GM12891 (cell line): ENCODE data around the gene LRRC70.

Experiments used
- DNase-seq: peaks from one replicate; pipeline ENCODE4 v3.0.0; 2011; ENCODE audit warnings: low spot score; ENCODE audit not compliant: insufficient read length
- FAIRE-seq: peaks from 2 replicates; lab custom pipeline; 2011; peaks lifted over from hg19 to GRCh38; lab: Jason Lieb, UNC
- PAX5 ChIP-seq: IDR thresholded peaks from 2 replicates; pipeline ENCODE4 v1.6.1; 2011; ENCODE audit warnings: low read length, moderate library complexity, mild to moderate bottlenecking; ENCODE audit not compliant: insufficient read depth, severe bottlenecking
- POLR2A ChIP-seq: IDR thresholded peaks from 2 replicates; pipeline ENCODE4 v1.6.1; 2011; ENCODE audit warnings: low read depth, low read length, control low read depth
- POLR2AphosphoS5 ChIP-seq: IDR thresholded peaks from 2 replicates; pipeline ENCODE4 v1.6.1; 2011; ENCODE audit warnings: low read depth, low read length, control low read depth
- POU2F2 ChIP-seq: IDR thresholded peaks from 2 replicates; pipeline ENCODE4 v1.6.1; 2011; ENCODE audit warnings: low read depth, mild to moderate bottlenecking, control low read depth, low read length, moderate library complexity
- SPI1 ChIP-seq: IDR thresholded peaks from 2 replicates; pipeline ENCODE4 v1.6.1; 2011; ENCODE audit warnings: low read depth, low read length, control low read depth
- TAF1 ChIP-seq: IDR thresholded peaks from 2 replicates; pipeline ENCODE4 v1.6.1; 2011; ENCODE audit warnings: low read depth, low read length, control low read depth

LRRC70 gene

DNA sequence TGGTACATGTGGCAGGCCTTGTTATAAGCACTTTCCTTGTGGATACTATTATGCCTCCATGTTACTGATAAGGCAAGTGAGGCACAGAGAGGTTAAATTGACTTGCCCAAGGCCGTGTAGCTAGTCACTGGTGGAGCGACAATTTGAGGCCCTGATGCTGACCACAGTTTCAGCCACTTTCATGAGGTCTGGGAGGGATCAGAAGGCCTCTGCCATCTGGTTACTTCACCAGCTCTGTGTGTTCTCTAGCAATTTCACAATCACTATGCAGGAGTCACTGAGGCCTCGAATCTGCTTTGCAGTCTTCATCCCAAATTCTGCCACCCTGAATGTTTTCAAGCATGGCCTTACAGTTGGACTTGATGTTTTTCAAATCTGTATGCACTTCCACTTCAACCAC, 9.1 kb downstream of the LRRC70 start:
- TF ChIP-seq TAF1 (no peak), POLR2A (no peak), PAX5 (no peak), POLR2AphosphoS5 (no peak), SPI1 (no peak), POU2F2 (no peak)
- DNase-seq (no peak), FAIRE-seq (peak; percentile 65)

DNA sequence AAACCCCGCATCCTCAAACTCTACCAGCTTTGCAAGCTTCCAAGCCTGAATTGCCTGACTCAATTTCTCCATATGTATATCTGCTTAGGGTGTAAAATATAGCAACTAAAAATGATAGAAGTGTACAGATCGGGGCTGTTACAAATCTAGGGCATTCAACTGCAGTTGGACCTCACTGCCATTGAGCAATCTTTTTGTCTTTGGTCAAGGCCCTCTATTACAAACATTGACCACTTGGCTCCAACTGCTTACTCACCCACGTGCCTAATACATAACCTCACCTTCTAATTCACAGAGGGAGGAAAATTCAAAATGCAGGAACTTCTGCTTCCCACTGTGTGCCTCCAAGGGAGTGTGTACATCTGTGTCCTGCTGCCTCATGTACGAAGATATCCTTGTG, 10.0 kb downstream of the LRRC70 start:
- no peak for TF ChIP-seq PAX5
- no peak for TF ChIP-seq POLR2A
- TF ChIP-seq POLR2AphosphoS5 = no peak
- TF ChIP-seq SPI1 = no peak
- TF ChIP-seq TAF1 = no peak
- no peak for TF ChIP-seq POU2F2
- FAIRE-seq = no peak
- no peak for DNase-seq

DNA sequence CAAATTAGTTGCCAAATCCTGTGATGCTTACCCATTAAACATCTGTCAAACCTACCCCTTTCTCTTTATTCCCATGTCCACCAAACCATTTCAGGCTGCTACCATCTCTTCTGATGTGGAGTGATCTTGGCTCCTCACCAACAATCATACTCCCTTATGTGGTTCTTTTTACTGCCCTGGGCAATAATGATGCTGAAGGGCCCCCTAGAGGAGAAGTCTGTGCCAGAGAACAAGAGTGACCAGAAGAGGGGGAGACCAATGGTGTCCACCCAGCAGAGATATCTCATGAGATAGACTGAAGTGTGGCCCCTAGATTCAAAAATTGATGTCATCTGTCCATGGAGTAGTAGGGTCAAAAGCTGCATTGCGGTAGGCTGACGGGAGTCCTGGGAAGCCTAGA, 10.9 kb downstream of the LRRC70 start:
- FAIRE-seq = no peak
- TF ChIP-seq POLR2AphosphoS5 = no peak
- TF ChIP-seq TAF1 = no peak
- no peak for TF ChIP-seq SPI1
- no peak for TF ChIP-seq POU2F2
- TF ChIP-seq PAX5 = no peak
- no peak for TF ChIP-seq POLR2A
- no peak for DNase-seq

DNA sequence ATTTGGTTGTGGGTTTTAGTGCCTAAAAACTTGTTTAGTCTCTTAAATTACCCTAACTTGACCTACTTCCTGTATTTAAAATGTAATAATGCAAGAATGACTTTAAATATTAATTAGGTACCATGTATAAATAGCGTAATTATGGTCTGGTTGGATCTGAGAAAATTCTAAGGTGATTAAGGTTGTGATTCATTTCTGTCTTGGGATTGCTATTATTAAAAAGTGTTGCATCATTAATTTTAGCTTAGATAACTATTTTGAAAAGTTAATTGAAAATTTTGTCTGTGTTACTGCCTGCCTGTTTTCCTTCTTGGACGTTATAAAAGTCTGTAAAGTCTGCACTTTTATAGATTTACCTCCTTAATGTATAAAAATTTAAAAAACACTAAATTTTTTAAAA, 11.8 kb downstream of the LRRC70 start:
- TF ChIP-seq POLR2AphosphoS5 (no peak), SPI1 (no peak), TAF1 (no peak), POLR2A (no peak), PAX5 (no peak), POU2F2 (no peak)
- no peak for FAIRE-seq
- no peak for DNase-seq

DNA sequence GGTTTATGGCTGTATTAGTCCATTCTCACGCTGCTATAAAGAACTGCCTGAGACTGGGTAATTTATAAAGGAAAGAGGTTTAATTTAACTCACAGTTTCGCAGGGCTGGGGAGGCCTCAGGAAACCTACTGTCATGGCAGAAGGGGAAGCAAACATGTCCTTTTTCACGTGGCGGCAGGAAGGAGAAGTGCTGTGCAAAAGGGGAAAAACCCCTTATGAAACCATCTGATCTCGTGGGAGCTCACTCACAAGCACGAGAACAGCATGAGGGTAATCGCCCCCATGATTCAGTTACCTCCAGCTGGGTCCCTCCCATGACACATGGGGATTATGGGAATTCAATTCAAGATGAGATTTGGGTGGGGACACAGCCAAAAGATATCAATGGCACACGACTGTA, 13.9 kb downstream of the LRRC70 start:
- FAIRE-seq = no peak
- DNase-seq = no peak
- TF ChIP-seq SPI1 = no peak
- TF ChIP-seq POLR2A = no peak
- TF ChIP-seq PAX5 = no peak
- no peak for TF ChIP-seq POLR2AphosphoS5
- no peak for TF ChIP-seq POU2F2
- no peak for TF ChIP-seq TAF1

DNA sequence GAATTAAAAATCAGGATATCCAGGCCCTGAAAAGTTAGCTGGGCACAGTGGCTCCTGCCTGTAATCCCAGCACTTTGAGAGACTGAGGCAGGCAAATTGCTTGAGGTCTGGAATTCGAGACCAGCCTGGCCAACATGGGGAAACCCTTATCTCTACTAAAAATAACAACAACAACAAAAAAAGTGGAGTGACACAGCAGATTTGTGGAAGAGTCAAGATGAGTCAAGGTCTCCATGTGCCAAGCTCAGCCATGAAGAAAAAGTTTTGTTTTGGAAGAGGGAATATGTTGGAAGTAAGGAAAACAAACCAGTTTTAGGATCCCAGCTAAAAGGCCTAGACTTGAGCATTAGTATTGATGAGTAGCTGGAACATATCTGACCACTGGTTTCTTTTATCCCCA, 14.7 kb downstream of the LRRC70 start:
- DNase-seq (no peak), FAIRE-seq (no peak)
- TF ChIP-seq POLR2AphosphoS5 (no peak), POLR2A (no peak), POU2F2 (no peak), PAX5 (no peak), SPI1 (no peak), TAF1 (no peak)

DNA sequence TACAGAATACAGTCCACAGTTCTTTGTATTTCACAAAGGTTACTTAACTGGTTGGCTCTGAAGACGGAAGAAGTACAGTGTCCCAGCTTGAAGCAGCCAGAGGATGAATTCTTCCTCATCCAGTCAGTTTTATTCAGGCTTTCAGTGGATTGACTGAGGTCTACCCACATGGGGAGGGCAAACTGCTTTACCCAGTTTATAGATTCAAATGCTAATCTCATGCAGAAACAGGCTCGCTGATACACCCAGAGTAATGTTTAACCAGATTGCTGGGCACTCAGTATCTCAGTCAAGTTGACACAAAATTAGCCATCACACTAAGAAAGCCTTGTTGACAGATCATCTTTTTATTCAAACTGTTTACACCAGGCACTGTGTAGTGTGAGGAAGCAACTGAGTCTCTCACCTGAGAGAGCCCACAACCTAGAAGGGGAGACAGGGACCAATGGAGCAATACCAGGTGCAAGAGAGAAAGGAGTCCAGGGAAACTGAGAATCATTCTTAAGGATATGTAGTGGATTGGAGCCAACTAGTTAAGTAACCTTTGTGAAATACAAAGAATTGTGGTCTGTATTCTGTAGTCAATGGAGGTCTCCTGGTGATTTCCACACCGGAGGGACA, 15.9 kb downstream of the LRRC70 start:
- DNase-seq = no peak
- FAIRE-seq = peak; percentile 23
- TF ChIP-seq POU2F2 (no peak), PAX5 (no peak), TAF1 (no peak), SPI1 (no peak), POLR2AphosphoS5 (no peak), POLR2A (no peak)

DNA sequence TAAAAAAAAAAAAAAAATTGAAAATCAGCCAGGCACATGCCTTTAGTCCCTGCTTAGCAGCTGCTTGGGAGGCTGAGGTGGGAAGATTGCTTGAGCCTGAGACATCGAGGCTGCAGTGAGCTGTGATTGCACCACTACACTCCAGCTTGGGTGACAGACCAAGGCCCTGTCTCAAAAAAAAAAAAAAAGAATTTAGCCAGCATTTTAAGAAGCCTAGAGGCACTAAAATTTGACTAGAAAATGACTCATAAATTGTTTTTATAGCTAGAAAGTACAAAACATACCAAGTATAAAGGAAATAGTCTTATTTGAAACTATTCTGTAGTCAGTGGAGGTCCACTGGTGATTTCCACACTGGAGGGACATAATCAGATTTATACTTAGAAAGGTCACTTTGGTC, 17.5 kb downstream of the LRRC70 start:
- TF ChIP-seq POU2F2 = no peak
- TF ChIP-seq PAX5 = no peak
- no peak for TF ChIP-seq POLR2AphosphoS5
- TF ChIP-seq TAF1 = no peak
- TF ChIP-seq POLR2A = no peak
- TF ChIP-seq SPI1 = no peak
- no peak for DNase-seq
- FAIRE-seq = no peak

DNA sequence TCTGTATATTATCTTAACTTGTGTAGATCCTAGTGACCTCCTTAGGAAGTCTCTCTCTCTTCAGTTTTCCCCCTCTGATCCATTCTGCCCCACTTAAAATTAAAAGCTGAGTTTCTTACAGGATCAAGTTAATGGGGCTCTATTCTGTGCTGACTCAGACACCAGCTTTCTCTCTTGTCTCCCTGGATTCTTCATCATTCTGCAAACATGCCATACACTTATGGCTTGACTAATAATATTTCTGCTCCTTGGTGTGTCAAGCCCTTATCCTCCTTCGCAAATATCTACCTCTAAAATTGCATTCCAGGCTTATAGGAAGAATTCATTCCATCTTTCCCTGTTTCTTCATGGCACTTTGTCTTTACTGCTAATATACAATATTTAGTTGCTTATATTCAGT, 18.1 kb downstream of the LRRC70 start:
- TF ChIP-seq SPI1 (no peak), TAF1 (no peak), POLR2A (no peak), POU2F2 (no peak), PAX5 (no peak), POLR2AphosphoS5 (no peak)
- DNase-seq (no peak), FAIRE-seq (no peak)

DNA sequence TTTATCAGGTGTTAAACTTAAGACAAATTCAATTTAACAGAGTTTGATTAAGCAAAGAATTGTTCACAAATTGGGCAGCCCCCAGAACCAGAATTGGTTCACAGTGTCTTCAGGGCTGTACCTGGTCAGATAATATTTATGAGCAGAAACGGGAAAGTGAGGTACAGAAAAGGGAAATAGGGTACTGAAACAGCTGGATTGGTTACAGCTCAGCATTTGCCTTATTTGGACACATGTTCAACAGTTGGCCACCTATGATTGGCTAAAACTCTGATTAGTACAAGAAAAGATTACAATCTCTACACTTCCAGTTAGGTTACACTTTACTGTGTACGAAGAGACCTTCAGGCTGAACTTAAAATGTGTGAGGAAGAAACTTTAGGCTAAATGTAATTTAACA, 18.7 kb downstream of the LRRC70 start:
- no peak for TF ChIP-seq SPI1
- no peak for TF ChIP-seq POLR2A
- TF ChIP-seq POLR2AphosphoS5 = no peak
- TF ChIP-seq POU2F2 = no peak
- TF ChIP-seq PAX5 = no peak
- TF ChIP-seq TAF1 = no peak
- DNase-seq (no peak), FAIRE-seq (no peak)

DNA sequence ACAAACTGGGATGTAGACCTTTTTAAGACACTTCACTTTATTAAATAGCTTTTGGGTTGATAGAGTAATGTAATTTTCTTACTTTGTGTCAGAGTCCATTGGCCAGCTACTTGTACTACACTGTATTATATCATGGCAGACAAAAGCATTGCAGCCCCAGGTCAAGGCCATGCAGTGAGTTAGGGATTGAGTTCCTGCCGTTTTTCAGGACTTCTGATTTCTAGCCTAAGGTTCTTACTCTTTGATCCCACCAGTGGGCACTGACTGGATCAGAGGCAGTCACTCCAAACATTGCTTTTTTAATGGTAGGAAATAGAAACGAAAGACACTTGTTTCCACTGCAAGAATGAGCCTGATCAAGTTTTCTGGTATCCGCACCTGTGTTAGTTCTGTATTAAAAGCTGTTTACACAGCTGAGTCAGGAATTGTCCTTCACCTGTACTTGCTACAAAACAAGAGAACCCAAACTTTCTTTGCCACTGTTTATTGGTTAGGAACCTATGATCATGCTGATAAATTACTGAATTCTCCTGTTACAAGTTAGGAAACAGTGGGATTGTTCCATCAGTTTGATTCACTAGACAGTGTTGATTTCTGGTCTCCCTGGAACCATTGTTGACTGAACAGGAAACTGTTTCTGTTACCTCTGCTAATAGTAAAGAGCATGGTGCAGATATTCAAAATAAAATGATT, 22.1 kb downstream of the LRRC70 start:
- TF ChIP-seq POLR2A = no peak
- no peak for TF ChIP-seq TAF1
- no peak for TF ChIP-seq PAX5
- no peak for TF ChIP-seq POU2F2
- TF ChIP-seq SPI1 = no peak
- no peak for TF ChIP-seq POLR2AphosphoS5
- DNase-seq (no peak), FAIRE-seq (peak; percentile 48)
